IMR-90 (cell line): Measurements from ENCODE around the gene KAT7. TPM values are rescaled to one million over a fixed set of nuclear protein-coding genes. Genes with fewer than 3 reads are reported as not detected.

Experiments used
- ATAC-seq: fragments of 200-7000 bp; cut with Tn5 transposase; 2 replicates; pipeline ENCODE4 v1.9.1; 2020; ENCODE audit warnings: low read depth, mild to moderate bottlenecking, moderate library complexity
- BruUV-seq: library from RNA; stranded (reverse); fragments of 400-500 nt; replicated peaks from 2 replicates; lab custom pipeline; 2021; lab: Mats Ljungman, UMichigan
- CTCF ChIA-PET: fragments of 300-600 bp; formaldehyde crosslinking; extraction: SDS; loops from one replicate; lab custom pipeline; 2021; ENCODE audit warnings: antibody characterized with exemption; lab: Yijun Ruan, JAX
- POLR2A ChIA-PET: fragments of 300-600 bp; sonication (Branson Sonifier 250); formaldehyde crosslinking; loops from one replicate; lab custom pipeline; 2022; ENCODE audit warnings: antibody characterized with exemption; ENCODE audit not compliant: unreplicated experiment; lab: Charles Lee
- DNase-seq: peaks from one replicate; pipeline ENCODE4 v3.0.0; 2013
- H2AFZ ChIP-seq: replicated peaks from 2 replicates; pipeline ENCODE3; 2013; ENCODE audit warnings: low read length, mild to moderate bottlenecking; ENCODE audit not compliant: poor library complexity
- H2AK5ac ChIP-seq: 2 replicates; pipeline ENCODE4 v1.6.1; 2013; ENCODE audit warnings: low read depth, low read length, inconsistent platforms
- H2AK9ac ChIP-seq: replicated peaks from 2 replicates; pipeline ENCODE3; 2013; ENCODE audit warnings: mild to moderate bottlenecking, low read depth, low read length, moderate library complexity; ENCODE audit not compliant: poor library complexity
- H2BK120ac ChIP-seq: 2 replicates; pipeline ENCODE4 v1.6.1; 2013; ENCODE audit warnings: low read depth, low read length, inconsistent platforms
- H2BK15ac ChIP-seq: 3 replicates; pipeline ENCODE4 v1.6.1; 2013; ENCODE audit warnings: low read depth, low read length, inconsistent platforms
- H2BK20ac ChIP-seq: 2 replicates; pipeline ENCODE4 v1.6.1; 2013; ENCODE audit warnings: low read depth, mild to moderate bottlenecking, inconsistent platforms, low read length, moderate library complexity
- H2BK5ac ChIP-seq: 2 replicates; pipeline ENCODE4 v1.6.1; 2013; ENCODE audit warnings: mild to moderate bottlenecking, low read depth, low read length, inconsistent platforms; ENCODE audit not compliant: poor library complexity, severe bottlenecking
- H3K14ac ChIP-seq: replicated peaks from 2 replicates; pipeline ENCODE4 v1.6.1; 2013; ENCODE audit warnings: low read depth, low read length, inconsistent platforms
- H3K18ac ChIP-seq: 2 replicates; pipeline ENCODE4 v1.6.1; 2013; ENCODE audit warnings: low read depth, low read length, control low read depth
- H3K23ac ChIP-seq: 2 replicates; pipeline ENCODE4 v1.6.1; 2013; ENCODE audit warnings: low read depth, low read length, inconsistent platforms
- H3K27ac ChIP-seq: 2 replicates; pipeline ENCODE4 v1.5.1; 2013; ENCODE audit warnings: mild to moderate bottlenecking, control low read depth, low read length; ENCODE audit not compliant: insufficient read depth
- H3K27me3 ChIP-seq: 2 replicates; pipeline ENCODE4 v1.6.1; 2013; ENCODE audit warnings: low read length; ENCODE audit not compliant: control insufficient read depth, insufficient read depth
- H3K36me3 ChIP-seq: 2 replicates; pipeline ENCODE4 v1.6.1; 2013; ENCODE audit warnings: low read length, mixed read lengths; ENCODE audit not compliant: control insufficient read depth, insufficient read depth
- H3K4ac ChIP-seq: 2 replicates; pipeline ENCODE4 v1.6.1; 2013; ENCODE audit warnings: low read depth, low read length, inconsistent platforms
- H3K4me1 ChIP-seq: 2 replicates; pipeline ENCODE4 v1.6.1; 2013; ENCODE audit warnings: low read length, mixed read lengths; ENCODE audit not compliant: control insufficient read depth, insufficient read depth
- H3K4me2 ChIP-seq: 2 replicates; pipeline ENCODE4 v1.6.1; 2013; ENCODE audit warnings: low read depth, mild to moderate bottlenecking, control low read depth, low read length, moderate library complexity
- H3K4me3 ChIP-seq: 2 replicates; pipeline ENCODE4 v1.5.1; 2013; ENCODE audit warnings: low read depth, mild to moderate bottlenecking, control low read depth, low read length, moderate library complexity; ENCODE audit not compliant: insufficient read depth
- H3K56ac ChIP-seq: 2 replicates; pipeline ENCODE4 v1.6.1; 2013; ENCODE audit warnings: low read length, inconsistent platforms; ENCODE audit not compliant: insufficient read depth; ENCODE audit errors: extremely low read depth
- H3K79me1 ChIP-seq, 2 experiments: 2 replicates each; pipeline ENCODE4 v1.6.1; 2013; ENCODE audit warnings: low read length in 2 of 2, inconsistent platforms in 1 of 2, low read depth in 1 of 2
- H3K9ac ChIP-seq: 2 replicates; pipeline ENCODE4 v1.6.1; 2013; ENCODE audit warnings: low read depth, low read length, control low read depth
- H3K9me1 ChIP-seq: 2 replicates; pipeline ENCODE4 v1.6.1; 2013; ENCODE audit warnings: low read length, inconsistent platforms; ENCODE audit not compliant: insufficient read depth
- H3K9me3 ChIP-seq: 2 replicates; pipeline ENCODE4 v1.6.1; 2013; ENCODE audit warnings: low read length; ENCODE audit not compliant: control insufficient read depth, insufficient read depth
- H4K20me1 ChIP-seq: 2 replicates; pipeline ENCODE4 v1.6.1; 2013; ENCODE audit warnings: low read length, inconsistent platforms; ENCODE audit not compliant: insufficient read depth
- H4K5ac ChIP-seq: 2 replicates; pipeline ENCODE4 v1.6.1; 2013; ENCODE audit warnings: mild to moderate bottlenecking, low read depth, low read length, control low read depth
- H4K8ac ChIP-seq, 2 experiments: 2 replicates each; pipeline ENCODE4 v1.6.1; 2013; ENCODE audit warnings: low read depth in 2 of 2, low read length in 2 of 2, control low read depth in 1 of 2, inconsistent platforms in 1 of 2
- H4K91ac ChIP-seq: 2 replicates; pipeline ENCODE4 v1.6.1; 2013; ENCODE audit warnings: low read depth, low read length, inconsistent platforms; ENCODE audit not compliant: insufficient read depth
- BHLHE40 ChIP-seq: fragments of 150-350 bp; IDR thresholded peaks from 2 replicates; pipeline ENCODE4 v1.6.1; 2016; ENCODE audit warnings: mild to moderate bottlenecking, low read depth, low read length
- CEBPB ChIP-seq: IDR thresholded peaks from 2 replicates; pipeline ENCODE4 v1.6.1; 2012; ENCODE audit warnings: low read depth, low read length, improper control_type of control experiment
- CHD1 ChIP-seq: IDR thresholded peaks from 2 replicates; pipeline ENCODE4 v1.6.1; 2012; ENCODE audit warnings: low read depth, low read length, improper control_type of control experiment
- CTCF ChIP-seq: conservative IDR thresholded peaks from 2 replicates; pipeline ENCODE4 v1.5.1; 2012; ENCODE audit warnings: mild to moderate bottlenecking, low read depth, low read length, improper control_type of control experiment
- FOS ChIP-seq: fragments of 150-350 bp; IDR thresholded peaks from 2 replicates; pipeline ENCODE4 v1.6.1; 2016; ENCODE audit warnings: low read depth, low read length
- MAFK ChIP-seq: IDR thresholded peaks from 2 replicates; pipeline ENCODE4 v1.6.1; 2012; ENCODE audit warnings: low read depth, low read length, improper control_type of control experiment
- MAZ ChIP-seq: IDR thresholded peaks from 2 replicates; pipeline ENCODE4 v1.6.1; 2012; ENCODE audit warnings: low read depth, mild to moderate bottlenecking, low read length, improper control_type of control experiment, moderate library complexity, borderline replicate concordance
- MXI1 ChIP-seq: IDR thresholded peaks from 2 replicates; pipeline ENCODE4 v1.6.1; 2012; ENCODE audit warnings: low read depth, mild to moderate bottlenecking, low read length, moderate library complexity, borderline replicate concordance
- POLR2A ChIP-seq: IDR thresholded peaks from 2 replicates; pipeline ENCODE4 v1.6.1; 2012; ENCODE audit warnings: mild to moderate bottlenecking, low read depth, low read length
- RCOR1 ChIP-seq: IDR thresholded peaks from 2 replicates; pipeline ENCODE4 v1.6.1; 2012; ENCODE audit warnings: mild to moderate bottlenecking, low read length, improper control_type of control experiment; ENCODE audit not compliant: insufficient replicate concordance
- RFX5 ChIP-seq: IDR thresholded peaks from 2 replicates; pipeline ENCODE4 v1.8.0; 2012; ENCODE audit warnings: low read depth, mild to moderate bottlenecking, low read length, moderate library complexity
- SMC3 ChIP-seq: fragments of 150-350 bp; IDR thresholded peaks from 2 replicates; pipeline ENCODE4 v1.6.1; 2016; ENCODE audit warnings: low read depth, mild to moderate bottlenecking, antibody characterized with exemption, low read length, moderate library complexity
- WGBS, 2 experiments: methylation state at CpG; one replicate each; pipeline versions ENCODE4 v1.1.5 to v1.1.7; 2013; ENCODE audit warnings: missing lambda C conversion rate in 2 of 2; ENCODE audit not compliant: insufficient read length in 1 of 2; ENCODE audit errors: extremely low coverage in 2 of 2; 5-methylcytosine and 5-hydroxymethylcytosine counted together
- dilution Hi-C: fragments of 300-500 bp; cut with HindIII; formaldehyde crosslinking; loops from one replicate; pipeline ENCODE4 v1.14.3; 2018; ENCODE audit warnings: low sequenced_read_pairs; ENCODE audit not compliant: unreplicated experiment
- in situ Hi-C: fragments of 300-500 bp; cut with MboI; formaldehyde crosslinking; loops from 3 replicates; pipeline ENCODE4 v1.14.3; 2019; ENCODE audit warnings: low sequenced_read_pairs, inconsistent platforms, mixed read lengths
- intact Hi-C: fragments of 100-400 bp; cut with micrococcal nuclease; formaldehyde crosslinking; loops from 2 replicates; pipeline ENCODE4 v1.10.0; 2022
- polyA plus RNA-seq, 3 experiments: library from polyadenylated mRNA; depleted of rRNA; stranded (reverse); fragments of >200 nt; gene quantifications; 2 replicates each; pipeline ENCODE4 v1.2.3, GENCODE V29; 2012; ENCODE audit warnings: low replicate concordance in 1 of 3
- total RNA-seq: library from RNA; depleted of rRNA; stranded (reverse); fragments of >200 nt; gene quantifications from 2 replicates; pipeline ENCODE4 v1.2.3, GENCODE V29; 2012
- TF ChIP-seq, protein P1 (sequence below): fragments of 150-350 bp; IDR thresholded peaks from 2 replicates; pipeline ENCODE4 v1.6.1; 2016; ENCODE audit warnings: low read depth, mild to moderate bottlenecking, low read length, moderate library complexity, borderline replicate concordance

KAT7 gene
- total and polyA plus RNA-seq, 2 of the 4 experiments (the other 2 are of a cell fraction) = 16.9 to 21.9 TPM

DNA sequence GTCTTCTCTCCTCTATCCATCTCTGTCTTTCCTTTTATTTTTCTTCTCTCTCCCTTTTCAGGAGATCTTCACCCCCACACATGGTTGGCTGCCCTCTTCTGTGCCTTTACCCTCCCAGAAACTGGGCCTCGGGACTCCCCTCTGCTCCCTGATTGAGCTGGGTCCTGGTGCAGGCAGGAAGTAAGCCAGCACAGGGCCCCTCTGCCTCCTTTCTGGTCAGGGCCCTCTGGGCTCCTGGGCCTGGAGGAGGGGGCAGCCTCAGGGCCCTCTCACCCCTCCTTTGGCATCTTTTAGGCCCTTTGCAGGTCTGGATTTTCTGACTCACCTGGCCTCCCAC lies 80.5 kb downstream of the KAT7 start:
- no peak overlapping the region for H2AK5ac ChIP-seq
- TF ChIP-seq FOS (no peak), CEBPB (no peak), SMC3 (no peak), MXI1 (no peak), RFX5 (no peak), POLR2A (no peak), CHD1 (no peak), RCOR1 (no peak), MAZ (no peak), MAFK (no peak), BHLHE40 (no peak), CTCF (no peak)
- TF ChIP-seq, protein P1, sequence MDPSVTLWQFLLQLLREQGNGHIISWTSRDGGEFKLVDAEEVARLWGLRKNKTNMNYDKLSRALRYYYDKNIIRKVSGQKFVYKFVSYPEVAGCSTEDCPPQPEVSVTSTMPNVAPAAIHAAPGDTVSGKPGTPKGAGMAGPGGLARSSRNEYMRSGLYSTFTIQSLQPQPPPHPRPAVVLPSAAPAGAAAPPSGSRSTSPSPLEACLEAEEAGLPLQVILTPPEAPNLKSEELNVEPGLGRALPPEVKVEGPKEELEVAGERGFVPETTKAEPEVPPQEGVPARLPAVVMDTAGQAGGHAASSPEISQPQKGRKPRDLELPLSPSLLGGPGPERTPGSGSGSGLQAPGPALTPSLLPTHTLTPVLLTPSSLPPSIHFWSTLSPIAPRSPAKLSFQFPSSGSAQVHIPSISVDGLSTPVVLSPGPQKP = no peak
- H3K36me3 ChIP-seq = no peaks in the 10 kb centered on the region
- H2BK15ac ChIP-seq = no peak overlapping the region
- no peak overlapping the region for H3K4me3 ChIP-seq
- no peak overlapping the region for H2BK5ac ChIP-seq
- H2BK120ac ChIP-seq = no peak overlapping the region
- H3K18ac ChIP-seq = no peak overlapping the region
- H3K14ac ChIP-seq = no peak overlapping the region
- no TSS peak for BruUV-seq
- H3K23ac ChIP-seq = no peak overlapping the region
- no peak overlapping the region for H3K56ac ChIP-seq
- CTCF ChIA-PET = no interaction called here
- no peak overlapping the region for H3K27ac ChIP-seq
- POLR2A ChIA-PET = no interaction called here
- H4K8ac ChIP-seq = no peak overlapping the region
- no peak overlapping the region for H4K91ac ChIP-seq
- no peak overlapping the region for H3K9ac ChIP-seq
- intact Hi-C loops = no loop called here
- H2AK9ac ChIP-seq = no peak overlapping the region
- no CpG with 5 or more reads among the region's 1 CpG for WGBS, 2 experiments
- H3K4me1 ChIP-seq = peaks cover 5% of the 10 kb centered on the region; the same call in 1 of the 2 replicates
- in situ Hi-C loops = no loop called here
- no peaks in the 10 kb centered on the region for H3K9me3 ChIP-seq
- DNase-seq (no peak), ATAC-seq (no peak)
- dilution Hi-C loops = no loop called here
- H3K4ac ChIP-seq = no peak overlapping the region
- H2BK20ac ChIP-seq = no peak overlapping the region
- peaks cover 80% of the 10 kb centered on the region for H3K27me3 ChIP-seq
- H4K5ac ChIP-seq = no peak overlapping the region
- no peak overlapping the region for H3K4me2 ChIP-seq
- no peak overlapping the region for H2AFZ ChIP-seq
- no peaks in the 10 kb centered on the region for H4K20me1 ChIP-seq
- no peaks in the 10 kb centered on the region for H3K9me1 ChIP-seq
- no peaks in the 10 kb centered on the region for H3K79me1 ChIP-seq
